22Rv1 (cell line): Measurements from ENCODE around the gene AGT.

ENCODE experiments used
- CTCF ChIP-seq: fragments of 450-650 bp; IDR thresholded peaks from 2 replicates; pipeline ENCODE4 v1.5.1; 2017; ENCODE audit warnings: mild to moderate bottlenecking
- ZFX ChIP-seq: fragments of 450-650 bp; IDR thresholded peaks from 2 replicates; pipeline ENCODE4 v1.6.1; 2017; ENCODE audit warnings: antibody characterized with exemption, borderline replicate concordance

GRCh38 chr1:230746617-230747016, 32.7 kb upstream of the AGT start:
- TF ChIP-seq CTCF: no peak
- no peak for TF ChIP-seq ZFX
